AG09319 (cell line): ENCODE measurements around the gene IL12B.
A peak's percentile ranks its signal among the peaks of the same experiment; 100 is the strongest.

Source experiments
- DNase-seq: peaks from one replicate; pipeline ENCODE4 v3.0.0-alpha.2; 2010; ENCODE audit warnings: low read depth; ENCODE audit errors: extremely low read depth
- TF ChIP-seq, protein P1 (sequence below): IDR thresholded peaks from 2 replicates; pipeline ENCODE4 v1.5.1; 2011; ENCODE audit warnings: low read depth, mild to moderate bottlenecking, inconsistent platforms, low read length, moderate library complexity

The IL12B gene

DNA sequence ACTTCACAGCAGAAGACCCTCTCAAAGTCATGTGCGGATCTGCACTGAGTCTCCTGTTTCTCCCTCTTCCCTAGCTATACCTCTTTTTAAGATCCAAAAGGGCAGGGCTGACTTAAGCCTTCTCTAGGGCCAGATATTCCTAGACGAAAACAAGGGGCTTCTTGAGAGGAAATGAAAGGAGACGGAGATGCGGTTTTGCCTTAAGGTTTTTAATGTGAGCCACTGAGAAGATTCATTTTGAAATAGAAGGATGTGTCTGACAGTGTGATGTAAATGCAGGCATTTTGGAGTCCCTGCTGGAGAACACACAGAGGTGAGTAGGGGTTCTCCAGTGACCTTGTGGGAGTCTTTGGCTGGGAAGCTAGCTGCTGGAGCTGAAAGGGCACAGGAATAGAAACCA lies 15.6 kb upstream of the IL12B start:
- TF ChIP-seq, protein P1, sequence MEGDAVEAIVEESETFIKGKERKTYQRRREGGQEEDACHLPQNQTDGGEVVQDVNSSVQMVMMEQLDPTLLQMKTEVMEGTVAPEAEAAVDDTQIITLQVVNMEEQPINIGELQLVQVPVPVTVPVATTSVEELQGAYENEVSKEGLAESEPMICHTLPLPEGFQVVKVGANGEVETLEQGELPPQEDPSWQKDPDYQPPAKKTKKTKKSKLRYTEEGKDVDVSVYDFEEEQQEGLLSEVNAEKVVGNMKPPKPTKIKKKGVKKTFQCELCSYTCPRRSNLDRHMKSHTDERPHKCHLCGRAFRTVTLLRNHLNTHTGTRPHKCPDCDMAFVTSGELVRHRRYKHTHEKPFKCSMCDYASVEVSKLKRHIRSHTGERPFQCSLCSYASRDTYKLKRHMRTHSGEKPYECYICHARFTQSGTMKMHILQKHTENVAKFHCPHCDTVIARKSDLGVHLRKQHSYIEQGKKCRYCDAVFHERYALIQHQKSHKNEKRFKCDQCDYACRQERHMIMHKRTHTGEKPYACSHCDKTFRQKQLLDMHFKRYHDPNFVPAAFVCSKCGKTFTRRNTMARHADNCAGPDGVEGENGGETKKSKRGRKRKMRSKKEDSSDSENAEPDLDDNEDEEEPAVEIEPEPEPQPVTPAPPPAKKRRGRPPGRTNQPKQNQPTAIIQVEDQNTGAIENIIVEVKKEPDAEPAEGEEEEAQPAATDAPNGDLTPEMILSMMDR: no peak
- no peak for DNase-seq

DNA sequence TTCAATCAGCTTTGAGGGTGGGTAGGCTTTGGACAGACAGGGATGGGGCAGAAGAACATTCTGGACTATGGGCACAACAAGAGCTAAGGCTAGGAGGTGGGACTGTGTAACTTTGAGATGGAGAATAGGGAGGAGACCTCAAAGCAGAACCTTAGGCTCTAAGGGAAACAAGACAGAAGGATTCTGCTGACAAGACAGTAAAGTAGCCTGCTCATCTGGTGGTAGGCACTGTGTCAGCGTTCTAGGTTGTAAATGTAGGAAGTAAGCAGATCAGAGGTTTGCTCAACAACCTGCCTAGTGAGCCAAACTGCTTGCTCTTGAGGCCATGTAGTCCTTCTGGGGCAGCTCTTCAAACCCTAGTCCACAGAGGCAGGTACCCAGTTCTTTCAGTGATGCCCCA lies 15.0 kb upstream of the IL12B start:
- TF ChIP-seq, protein P1: no peak
- DNase-seq: no peak

DNA sequence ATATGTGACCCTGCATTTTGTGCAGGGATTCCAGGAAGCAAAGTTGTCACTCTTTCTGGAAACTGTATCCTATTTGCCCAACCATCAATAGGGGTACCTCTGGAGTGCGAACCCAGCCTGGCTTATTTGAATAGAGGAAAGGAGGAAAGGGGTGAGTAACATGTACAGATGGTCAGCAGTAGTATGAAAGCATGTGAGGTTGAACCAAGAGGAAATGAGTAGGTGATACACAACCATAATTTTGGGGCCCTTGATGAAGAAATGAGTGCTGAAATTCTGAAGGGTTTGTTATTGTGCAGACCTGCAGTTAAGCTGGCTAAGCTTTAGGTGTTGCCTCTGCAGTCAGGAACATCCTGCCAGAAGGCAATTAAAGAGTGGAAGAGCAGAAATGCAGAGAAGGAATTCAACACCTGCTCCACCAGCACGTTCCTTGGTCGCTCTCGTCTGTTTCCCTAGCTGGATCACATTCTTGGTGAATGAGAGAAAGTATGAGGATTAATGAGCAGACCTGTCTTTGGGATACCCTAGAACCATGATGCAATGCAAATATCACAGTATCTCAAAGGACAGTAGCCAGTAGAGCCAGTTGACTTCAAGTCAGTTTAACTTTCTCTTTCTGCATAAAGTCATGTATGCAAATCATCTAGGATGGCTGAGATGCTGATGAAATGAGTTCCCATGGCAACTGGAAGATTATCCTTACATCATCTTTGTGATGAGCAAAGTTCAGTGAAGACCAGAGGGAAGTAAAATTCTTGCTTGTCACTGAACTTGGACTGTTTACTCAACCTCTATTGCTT lies 13.2 kb upstream of the IL12B start:
- TF ChIP-seq, protein P1: no peak
- no peak for DNase-seq

DNA sequence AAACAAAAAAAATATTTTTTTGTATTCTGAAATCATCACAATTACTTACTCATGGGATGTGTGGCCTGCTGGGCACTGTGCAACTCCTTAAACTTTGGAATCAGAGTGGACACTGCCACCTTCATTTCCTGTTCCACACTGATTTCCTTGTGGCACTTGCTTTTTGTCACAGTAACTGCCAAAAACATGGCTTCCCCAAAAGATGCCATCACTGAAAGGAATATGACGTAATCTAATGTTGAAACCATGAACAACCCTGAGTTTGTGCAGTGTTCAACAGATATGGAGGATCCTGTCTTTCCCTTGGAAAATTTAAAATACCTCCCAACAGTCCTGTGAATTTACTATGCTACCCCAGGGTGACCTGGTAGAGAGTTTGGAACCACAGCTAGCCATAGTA lies 12.6 kb upstream of the IL12B start:
- TF ChIP-seq, protein P1: no peak

DNA sequence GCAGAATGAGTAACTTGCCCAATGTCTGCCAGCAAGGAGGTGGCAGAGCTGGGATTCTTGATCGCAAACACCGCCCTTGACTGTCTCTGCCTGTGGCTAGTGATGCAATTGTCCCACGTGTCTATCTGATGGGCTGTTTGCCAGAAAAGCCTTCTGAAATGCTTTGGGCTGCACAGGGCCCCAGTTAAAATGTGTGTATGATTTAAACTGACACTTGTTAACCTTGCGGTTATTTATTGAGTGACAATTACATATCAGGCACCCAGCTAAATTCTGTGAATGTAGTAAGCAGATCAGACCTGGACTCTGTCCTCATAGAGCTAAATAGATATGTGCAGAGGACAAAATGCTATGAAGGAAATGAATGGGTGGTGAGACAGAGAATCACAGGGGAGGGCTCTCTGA lies 11.6 kb upstream of the IL12B start:
- TF ChIP-seq, protein P1: no peak
- DNase-seq: peak; percentile 32

More for the DNA sequence above, 12.6 kb upstream of the IL12B start:
- DNase-seq: no peak

DNA sequence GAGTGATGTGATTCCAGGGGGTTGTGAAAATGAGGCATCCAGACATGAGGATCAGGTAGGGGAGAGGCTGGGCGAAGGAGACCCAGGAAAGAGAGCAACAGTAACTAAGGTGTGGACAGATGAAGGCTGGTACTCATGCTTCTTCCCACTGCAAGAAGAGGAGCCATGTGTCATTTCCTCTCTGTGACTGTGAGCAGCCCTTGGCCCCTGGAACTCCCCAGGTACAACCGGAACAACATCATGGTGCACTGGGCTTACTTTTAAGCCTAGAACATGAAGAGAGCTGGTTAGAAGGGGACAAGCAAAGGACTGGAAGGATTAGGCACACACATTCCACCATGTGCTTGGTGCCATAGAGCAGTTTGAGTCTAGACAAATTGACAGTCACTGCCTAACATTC lies 10.9 kb upstream of the IL12B start:
- no peak for DNase-seq
- TF ChIP-seq, protein P1: no peak

DNA sequence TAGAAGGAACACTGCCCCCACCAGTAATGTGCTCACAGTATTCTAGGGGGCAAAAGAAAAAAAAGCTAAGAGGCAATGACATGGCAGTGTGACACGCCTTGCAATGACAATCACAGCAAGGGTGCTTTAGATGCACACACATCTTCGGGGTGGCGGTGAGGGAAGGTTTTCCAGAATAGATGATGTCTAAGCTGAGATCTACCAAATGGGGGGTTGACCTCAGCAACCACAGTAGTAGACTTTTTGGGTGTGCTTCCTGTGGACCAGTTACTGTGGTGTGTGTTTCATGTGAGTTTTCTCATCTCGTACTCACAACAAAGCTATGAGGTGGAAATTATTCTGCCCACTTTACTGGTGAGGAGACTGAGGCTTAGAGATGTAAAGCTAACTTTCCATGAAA lies 10.2 kb upstream of the IL12B start:
- TF ChIP-seq, protein P1: no peak

More for the DNA sequence above, 10.2 kb upstream of the IL12B start:
- no peak for DNase-seq
